GM12873 (cell line): ENCODE measurements around the gene RNF222.

Experiments
- CTCF ChIP-seq: IDR thresholded peaks from 2 replicates; pipeline ENCODE4 v1.5.1; 2012; ENCODE audit warnings: low read depth, mild to moderate bottlenecking, moderate library complexity, low read length, control low read depth; ENCODE audit not compliant: insufficient read depth; ENCODE audit errors: missing control alignments

The RNF222 gene

GRCh38 chr17:8397636-8398035 lies at the start of gene RNF222:
TSS of gene RNF222 (minus strand) at chr17:8397827. CDS start at chr17:8393461, 4,366 bp downstream.
- TF ChIP-seq CTCF, result no peak

GRCh38 chr17:8445536-8445935 lies 47.9 kb upstream of the RNF222 start:
- no peak for TF ChIP-seq CTCF

- no peak for TF ChIP-seq CTCF
Measured at GRCh38 chr17:8444494-8444893, 46.9 kb upstream of the RNF222 start.

- no peak for TF ChIP-seq CTCF
Measured at GRCh38 chr17:8443756-8444155, 46.1 kb upstream of the RNF222 start.

GRCh38 chr17:8442310-8442709 lies 44.7 kb upstream of the RNF222 start:
- no peak for TF ChIP-seq CTCF

- TF ChIP-seq CTCF, result no peak
Measured at GRCh38 chr17:8441690-8442089, 44.1 kb upstream of the RNF222 start.

GRCh38 chr17:8439681-8440080 lies 42.1 kb upstream of the RNF222 start:
- no peak for TF ChIP-seq CTCF
